Measurements from ENCODE around the gene RALGAPA2. TPM values are rescaled to one million over a fixed set of nuclear protein-coding genes. Genes with fewer than 3 reads are reported as not detected.

RALGAPA2 gene
- total and polyA plus RNA-seq, 2 donors (not counting 1 experiment from before 2014, with no cell fraction given), result 1.2 to 7.6 TPM

DNA sequence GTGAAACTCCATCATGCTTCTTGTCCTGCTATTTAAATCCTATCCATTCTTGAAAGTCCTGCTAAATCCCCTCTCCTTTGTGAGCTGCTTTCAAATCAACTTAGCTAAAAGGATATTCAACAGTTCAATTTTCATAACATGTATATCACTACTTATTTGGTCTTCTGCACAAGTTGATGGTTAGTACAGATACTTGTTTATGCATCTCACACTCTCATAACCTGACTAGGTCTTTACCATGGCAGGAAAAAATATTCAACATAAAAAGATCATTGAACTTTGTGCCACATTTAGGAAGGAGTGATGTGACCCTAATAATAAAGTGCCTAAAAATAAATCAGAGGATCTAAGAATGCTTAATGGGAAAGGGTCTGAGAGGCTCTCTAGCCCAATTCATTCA, 148.2 kb downstream of the RALGAPA2 start:
- Histone ChIP-seq H3K79me2 (ENCODE audit: control insufficient read depth, insufficient read depth, low read length) (no peaks in the 10 kb centered on the region), H3K9me3 (ENCODE audit: control insufficient read depth, insufficient read depth, low read depth, low read length) (no peaks in the 10 kb centered on the region), H3K27me3 (ENCODE audit: control insufficient read depth, insufficient read depth, low read length) (no peaks in the 10 kb centered on the region), H3K4me2 (ENCODE audit: extremely low read depth, insufficient read depth, low read length) (no peak overlapping the region), H3K4me3 (replicated peaks in 1 of 4; ENCODE audit: control extremely low read depth in 1 of 4, insufficient read depth in 1 of 4, low read depth in 3 of 4, low read length in 4 of 4) (no peak overlapping the region), H2AFZ (ENCODE audit: low read length) (no peak overlapping the region), H3K4me1 (ENCODE audit: control insufficient read depth, extremely low read depth, insufficient read depth, low read length) (no peaks in the 10 kb centered on the region), H3K36me3 (ENCODE audit: control insufficient read depth, insufficient read depth, low read length) (no peaks in the 10 kb centered on the region), H3K9ac (ENCODE audit: insufficient read depth, low read length) (no peak overlapping the region), H3K27ac (ENCODE audit: insufficient read depth, low read length) (no peak overlapping the region), H4K20me1 (ENCODE audit: control insufficient read depth, extremely low read depth, insufficient read depth, low read length) (no peaks in the 10 kb centered on the region)
- no peak for TF ChIP-seq EZH2 (IDR thresholded peaks at IDR 0.05; ENCODE audit: low read length, missing control alignments)
- TF ChIP-seq, protein P1, sequence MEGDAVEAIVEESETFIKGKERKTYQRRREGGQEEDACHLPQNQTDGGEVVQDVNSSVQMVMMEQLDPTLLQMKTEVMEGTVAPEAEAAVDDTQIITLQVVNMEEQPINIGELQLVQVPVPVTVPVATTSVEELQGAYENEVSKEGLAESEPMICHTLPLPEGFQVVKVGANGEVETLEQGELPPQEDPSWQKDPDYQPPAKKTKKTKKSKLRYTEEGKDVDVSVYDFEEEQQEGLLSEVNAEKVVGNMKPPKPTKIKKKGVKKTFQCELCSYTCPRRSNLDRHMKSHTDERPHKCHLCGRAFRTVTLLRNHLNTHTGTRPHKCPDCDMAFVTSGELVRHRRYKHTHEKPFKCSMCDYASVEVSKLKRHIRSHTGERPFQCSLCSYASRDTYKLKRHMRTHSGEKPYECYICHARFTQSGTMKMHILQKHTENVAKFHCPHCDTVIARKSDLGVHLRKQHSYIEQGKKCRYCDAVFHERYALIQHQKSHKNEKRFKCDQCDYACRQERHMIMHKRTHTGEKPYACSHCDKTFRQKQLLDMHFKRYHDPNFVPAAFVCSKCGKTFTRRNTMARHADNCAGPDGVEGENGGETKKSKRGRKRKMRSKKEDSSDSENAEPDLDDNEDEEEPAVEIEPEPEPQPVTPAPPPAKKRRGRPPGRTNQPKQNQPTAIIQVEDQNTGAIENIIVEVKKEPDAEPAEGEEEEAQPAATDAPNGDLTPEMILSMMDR (conservative IDR thresholded peaks at IDR 0.05 in 1 of 2, IDR thresholded peaks at IDR 0.05 in 1 of 2; ENCODE audit: low read depth in 1 of 2, low read length in 2 of 2), result no peak
- no peak for DNase-seq (ENCODE audit: low read depth in 2 of 2)

DNA sequence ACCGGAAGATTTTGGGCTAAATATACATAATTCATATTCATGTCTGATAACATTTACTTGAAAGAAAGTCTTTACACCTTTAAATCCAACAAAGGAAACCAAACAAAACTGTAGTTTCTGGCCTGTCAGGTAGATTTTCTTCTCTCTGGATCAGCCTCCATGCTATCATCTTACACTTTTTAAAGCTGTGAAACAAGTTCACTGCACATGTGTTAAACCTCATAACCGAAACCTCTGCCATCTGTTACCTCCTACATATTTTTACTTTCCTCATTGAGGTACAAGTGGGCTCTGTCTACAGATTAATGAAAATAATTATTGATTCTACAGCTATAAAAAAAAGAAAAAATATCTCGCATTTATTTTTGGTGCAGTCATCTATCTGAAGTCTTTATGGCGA, 149.9 kb downstream of the RALGAPA2 start:
- no peak for TF ChIP-seq EZH2 (IDR thresholded peaks at IDR 0.05; ENCODE audit: low read length, missing control alignments)
- TF ChIP-seq, protein P1 (conservative IDR thresholded peaks at IDR 0.05 in 1 of 2, IDR thresholded peaks at IDR 0.05 in 1 of 2; ENCODE audit: low read depth in 1 of 2, low read length in 2 of 2), result no peak
- DNase-seq (ENCODE audit: low read depth in 2 of 2), result no peak

DNA sequence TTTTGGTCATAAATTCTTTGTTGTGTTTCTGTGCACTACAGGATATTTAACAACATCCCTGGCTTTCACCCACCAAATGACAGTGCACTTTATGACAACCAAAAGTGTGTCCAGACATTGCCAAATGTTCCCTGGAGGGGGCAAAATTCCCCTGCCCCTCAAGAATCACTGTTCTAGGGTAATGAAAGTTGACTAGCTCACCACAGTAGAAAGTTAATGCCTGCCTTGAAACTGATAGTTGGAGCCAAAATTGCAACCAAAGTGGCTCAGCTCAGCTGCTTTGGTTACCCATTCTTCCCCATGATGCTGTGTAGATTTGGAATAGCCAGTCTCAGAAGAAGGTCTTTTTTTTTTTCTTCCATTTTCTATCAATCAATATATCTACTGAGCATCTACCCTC, 150.6 kb downstream of the RALGAPA2 start:
- Histone ChIP-seq H3K79me2 (ENCODE audit: control insufficient read depth, insufficient read depth, low read length) (no peaks in the 10 kb centered on the region), H3K4me1 (ENCODE audit: control insufficient read depth, extremely low read depth, insufficient read depth, low read length) (no peaks in the 10 kb centered on the region), H3K4me3 (replicated peaks in 1 of 4; ENCODE audit: control extremely low read depth in 1 of 4, insufficient read depth in 1 of 4, low read depth in 3 of 4, low read length in 4 of 4) (no peak overlapping the region), H2AFZ (ENCODE audit: low read length) (no peak overlapping the region), H3K36me3 (ENCODE audit: control insufficient read depth, insufficient read depth, low read length) (no peaks in the 10 kb centered on the region), H3K27me3 (ENCODE audit: control insufficient read depth, insufficient read depth, low read length) (no peaks in the 10 kb centered on the region), H3K27ac (ENCODE audit: insufficient read depth, low read length) (no peak overlapping the region), H3K4me2 (ENCODE audit: extremely low read depth, insufficient read depth, low read length) (no peak overlapping the region), H4K20me1 (ENCODE audit: control insufficient read depth, extremely low read depth, insufficient read depth, low read length) (no peaks in the 10 kb centered on the region), H3K9ac (ENCODE audit: insufficient read depth, low read length) (no peak overlapping the region), H3K9me3 (ENCODE audit: control insufficient read depth, insufficient read depth, low read depth, low read length) (no peaks in the 10 kb centered on the region)
- TF ChIP-seq, protein P1 (conservative IDR thresholded peaks at IDR 0.05 in 1 of 2, IDR thresholded peaks at IDR 0.05 in 1 of 2; ENCODE audit: low read depth in 1 of 2, low read length in 2 of 2), result no peak
- TF ChIP-seq EZH2 (IDR thresholded peaks at IDR 0.05; ENCODE audit: low read length, missing control alignments), result no peak
- DNase-seq (ENCODE audit: low read depth in 2 of 2), result no peak

More for the DNA sequence above, 149.9 kb downstream of the RALGAPA2 start:
- Histone ChIP-seq H3K9me3 (ENCODE audit: control insufficient read depth, insufficient read depth, low read depth, low read length) (no peaks in the 10 kb centered on the region), H3K79me2 (ENCODE audit: control insufficient read depth, insufficient read depth, low read length) (no peaks in the 10 kb centered on the region), H2AFZ (ENCODE audit: low read length) (no peak overlapping the region), H3K9ac (ENCODE audit: insufficient read depth, low read length) (no peak overlapping the region), H3K36me3 (ENCODE audit: control insufficient read depth, insufficient read depth, low read length) (no peaks in the 10 kb centered on the region), H3K4me1 (ENCODE audit: control insufficient read depth, extremely low read depth, insufficient read depth, low read length) (no peaks in the 10 kb centered on the region), H3K4me2 (ENCODE audit: extremely low read depth, insufficient read depth, low read length) (no peak overlapping the region), H4K20me1 (ENCODE audit: control insufficient read depth, extremely low read depth, insufficient read depth, low read length) (no peaks in the 10 kb centered on the region), H3K4me3 (replicated peaks in 1 of 4; ENCODE audit: control extremely low read depth in 1 of 4, insufficient read depth in 1 of 4, low read depth in 3 of 4, low read length in 4 of 4) (no peak overlapping the region), H3K27me3 (ENCODE audit: control insufficient read depth, insufficient read depth, low read length) (no peaks in the 10 kb centered on the region), H3K27ac (ENCODE audit: insufficient read depth, low read length) (no peak overlapping the region)
